PFSK-1 (cell line): ENCODE data around the gene ACOX1.

Experiments
- FOXP2 ChIP-seq: optimal IDR thresholded peaks from 2 replicates; pipeline ENCODE3; 2011; ENCODE audit warnings: borderline replicate concordance, control low read depth, inconsistent platforms; ENCODE audit not compliant: insufficient read depth; ENCODE audit errors: extremely low read length, extremely low read depth
- POLR2AphosphoS5 ChIP-seq: IDR thresholded peaks from 2 replicates; pipeline ENCODE4 v1.6.1; 2012; ENCODE audit warnings: low read depth, mild to moderate bottlenecking, control low read depth, low read length, moderate library complexity
- SIN3A ChIP-seq: IDR thresholded peaks from 2 replicates; pipeline ENCODE4 v1.6.1; 2012; ENCODE audit warnings: mild to moderate bottlenecking, low read length, moderate library complexity, borderline replicate concordance; ENCODE audit not compliant: insufficient read depth
- TAF1 ChIP-seq: IDR thresholded peaks from 2 replicates; pipeline ENCODE4 v1.6.1; 2012; ENCODE audit warnings: low read length, control low read depth, borderline replicate concordance; ENCODE audit not compliant: insufficient read depth
- TF ChIP-seq, protein P1 (sequence below), 2 experiments: IDR thresholded peaks; 2 replicates each; pipeline versions ENCODE4 v1.6.1 to v1.8.0; 2011 to 2012; ENCODE audit warnings: low read depth in 2 of 2, low read length in 2 of 2, control low read depth in 1 of 2, inconsistent platforms in 1 of 2, mild to moderate bottlenecking in 1 of 2, moderate library complexity in 1 of 2; ENCODE audit not compliant: insufficient read depth in 1 of 2

DNA sequence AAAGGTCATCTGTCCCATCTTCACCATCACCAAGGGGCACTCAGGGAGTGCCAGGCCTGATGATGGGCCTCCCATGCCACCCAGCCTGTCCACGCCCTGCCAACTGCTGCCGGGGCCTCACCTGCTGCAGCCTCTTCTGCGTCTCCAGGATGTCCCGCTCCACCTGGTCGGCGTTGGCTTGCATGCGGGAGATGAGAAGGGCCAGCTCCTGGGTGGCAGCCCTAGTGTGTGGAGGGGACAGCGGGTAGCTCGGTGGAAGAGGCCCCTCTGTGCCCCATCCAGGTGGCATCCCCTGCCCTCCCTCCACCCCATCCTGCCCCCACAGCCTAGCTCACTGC lies 44.9 kb upstream of the ACOX1 start:
- TF ChIP-seq, protein P1, sequence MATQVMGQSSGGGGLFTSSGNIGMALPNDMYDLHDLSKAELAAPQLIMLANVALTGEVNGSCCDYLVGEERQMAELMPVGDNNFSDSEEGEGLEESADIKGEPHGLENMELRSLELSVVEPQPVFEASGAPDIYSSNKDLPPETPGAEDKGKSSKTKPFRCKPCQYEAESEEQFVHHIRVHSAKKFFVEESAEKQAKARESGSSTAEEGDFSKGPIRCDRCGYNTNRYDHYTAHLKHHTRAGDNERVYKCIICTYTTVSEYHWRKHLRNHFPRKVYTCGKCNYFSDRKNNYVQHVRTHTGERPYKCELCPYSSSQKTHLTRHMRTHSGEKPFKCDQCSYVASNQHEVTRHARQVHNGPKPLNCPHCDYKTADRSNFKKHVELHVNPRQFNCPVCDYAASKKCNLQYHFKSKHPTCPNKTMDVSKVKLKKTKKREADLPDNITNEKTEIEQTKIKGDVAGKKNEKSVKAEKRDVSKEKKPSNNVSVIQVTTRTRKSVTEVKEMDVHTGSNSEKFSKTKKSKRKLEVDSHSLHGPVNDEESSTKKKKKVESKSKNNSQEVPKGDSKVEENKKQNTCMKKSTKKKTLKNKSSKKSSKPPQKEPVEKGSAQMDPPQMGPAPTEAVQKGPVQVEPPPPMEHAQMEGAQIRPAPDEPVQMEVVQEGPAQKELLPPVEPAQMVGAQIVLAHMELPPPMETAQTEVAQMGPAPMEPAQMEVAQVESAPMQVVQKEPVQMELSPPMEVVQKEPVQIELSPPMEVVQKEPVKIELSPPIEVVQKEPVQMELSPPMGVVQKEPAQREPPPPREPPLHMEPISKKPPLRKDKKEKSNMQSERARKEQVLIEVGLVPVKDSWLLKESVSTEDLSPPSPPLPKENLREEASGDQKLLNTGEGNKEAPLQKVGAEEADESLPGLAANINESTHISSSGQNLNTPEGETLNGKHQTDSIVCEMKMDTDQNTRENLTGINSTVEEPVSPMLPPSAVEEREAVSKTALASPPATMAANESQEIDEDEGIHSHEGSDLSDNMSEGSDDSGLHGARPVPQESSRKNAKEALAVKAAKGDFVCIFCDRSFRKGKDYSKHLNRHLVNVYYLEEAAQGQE (IDR thresholded peaks at IDR 0.05; ENCODE audit: insufficient read depth in 1 of 2, low read depth in 2 of 2, low read length in 2 of 2), result no peak
- TF ChIP-seq TAF1 (no peak), POLR2AphosphoS5 (no peak), SIN3A (no peak), FOXP2 (no peak)
